Measurements from ENCODE around the gene TRPM3.

Gene TRPM3

GRCh38 chr9:71121275-71122021, at the start of gene TRPM3:
TSS of gene TRPM3 (minus strand) at chr9:71121621. CDS start at chr9:71121354, 267 bp downstream.
- in situ Hi-C loops (cut with MboI; ENCODE audit: low pct_unique_long_range_greater_than_20kb, low sequenced_read_pairs) = no loop called here
- no peak for DNase-seq

GRCh38 chr9:71168418-71168817, 47.0 kb upstream of the TRPM3 start:
- DNase-seq = no peak
- in situ Hi-C loops (cut with MboI; ENCODE audit: low pct_unique_long_range_greater_than_20kb, low sequenced_read_pairs) = no loop called here

GRCh38 chr9:71162126-71162525, 40.7 kb upstream of the TRPM3 start:
- DNase-seq = no peak
- in situ Hi-C loops (cut with MboI; ENCODE audit: low pct_unique_long_range_greater_than_20kb, low sequenced_read_pairs) = no loop called here

- DNase-seq = no peak
- in situ Hi-C loops (cut with MboI; ENCODE audit: low pct_unique_long_range_greater_than_20kb, low sequenced_read_pairs) = no loop called here
These were observed 36.3 kb upstream of the TRPM3 start for GRCh38 chr9:71157731-71158130.

GRCh38 chr9:71147368-71147767, 25.9 kb upstream of the TRPM3 start:
- in situ Hi-C loops (cut with MboI; ENCODE audit: low pct_unique_long_range_greater_than_20kb, low sequenced_read_pairs) = no loop called here
- no peak for DNase-seq

- in situ Hi-C loops (cut with MboI; ENCODE audit: low pct_unique_long_range_greater_than_20kb, low sequenced_read_pairs) = no loop called here
- DNase-seq = peak; percentile 58
These were observed 25.1 kb upstream of the TRPM3 start for GRCh38 chr9:71146511-71146910.

GRCh38 chr9:71145179-71145578, 23.8 kb upstream of the TRPM3 start:
- peak; percentile 93 for DNase-seq
- in situ Hi-C loops (cut with MboI; ENCODE audit: low pct_unique_long_range_greater_than_20kb, low sequenced_read_pairs) = no loop called here

GRCh38 chr9:71144495-71144894, 23.1 kb upstream of the TRPM3 start:
- DNase-seq = no peak
- in situ Hi-C loops (cut with MboI; ENCODE audit: low pct_unique_long_range_greater_than_20kb, low sequenced_read_pairs) = no loop called here

GRCh38 chr9:71136696-71137095, 15.3 kb upstream of the TRPM3 start:
- in situ Hi-C loops (cut with MboI; ENCODE audit: low pct_unique_long_range_greater_than_20kb, low sequenced_read_pairs) = no loop called here
- DNase-seq = peak; percentile 69

- in situ Hi-C loops (cut with MboI; ENCODE audit: low pct_unique_long_range_greater_than_20kb, low sequenced_read_pairs) = no loop called here
- DNase-seq = no peak
These were observed 9.7 kb upstream of the TRPM3 start for GRCh38 chr9:71131145-71131544.

GRCh38 chr9:71130521-71130920, 9.1 kb upstream of the TRPM3 start:
- in situ Hi-C loops (cut with MboI; ENCODE audit: low pct_unique_long_range_greater_than_20kb, low sequenced_read_pairs) = no loop called here
- no peak for DNase-seq

- DNase-seq = no peak
- in situ Hi-C loops (cut with MboI; ENCODE audit: low pct_unique_long_range_greater_than_20kb, low sequenced_read_pairs) = no loop called here
These were observed 7.4 kb upstream of the TRPM3 start for GRCh38 chr9:71128796-71129195.

GRCh38 chr9:71127301-71127700, 5.9 kb upstream of the TRPM3 start:
- no peak for DNase-seq
- in situ Hi-C loops (cut with MboI; ENCODE audit: low pct_unique_long_range_greater_than_20kb, low sequenced_read_pairs) = no loop called here

GRCh38 chr9:71122421-71122820, 1.0 kb upstream of the TRPM3 start:
- DNase-seq = no peak
- in situ Hi-C loops (cut with MboI; ENCODE audit: low pct_unique_long_range_greater_than_20kb, low sequenced_read_pairs) = no loop called here

GRCh38 chr9:71122022-71122275, 528 bp upstream of the TRPM3 start:
- in situ Hi-C loops (cut with MboI; ENCODE audit: low pct_unique_long_range_greater_than_20kb, low sequenced_read_pairs) = no loop called here
- no peak for DNase-seq

- in situ Hi-C loops (cut with MboI; ENCODE audit: low pct_unique_long_range_greater_than_20kb, low sequenced_read_pairs) = no loop called here
These were observed 747 bp downstream of the TRPM3 start for GRCh38 chr9:71120501-71121247.

GRCh38 chr9:71119746-71120145, 1.7 kb downstream of the TRPM3 start:
- in situ Hi-C loops (cut with MboI; ENCODE audit: low pct_unique_long_range_greater_than_20kb, low sequenced_read_pairs) = no loop called here
- DNase-seq = no peak

More at GRCh38 chr9:71120501-71121247, 747 bp downstream of the TRPM3 start:
- DNase-seq = no peak

GRCh38 chr9:71118324-71118723, 3.1 kb downstream of the TRPM3 start:
- in situ Hi-C loops (cut with MboI; ENCODE audit: low pct_unique_long_range_greater_than_20kb, low sequenced_read_pairs) = no loop called here

GRCh38 chr9:71115448-71115975, 5.9 kb downstream of the TRPM3 start:
- in situ Hi-C loops (cut with MboI; ENCODE audit: low pct_unique_long_range_greater_than_20kb, low sequenced_read_pairs) = no loop called here
- DNase-seq = no peak

More at GRCh38 chr9:71118324-71118723, 3.1 kb downstream of the TRPM3 start:
- no peak for DNase-seq

GRCh38 chr9:71112866-71113265, 8.6 kb downstream of the TRPM3 start:
- DNase-seq = no peak
- in situ Hi-C loops (cut with MboI; ENCODE audit: low pct_unique_long_range_greater_than_20kb, low sequenced_read_pairs) = no loop called here

GRCh38 chr9:71108937-71109336, 12.5 kb downstream of the TRPM3 start:
- in situ Hi-C loops (cut with MboI; ENCODE audit: low pct_unique_long_range_greater_than_20kb, low sequenced_read_pairs) = no loop called here
- no peak for DNase-seq
